ENCODE results near the gene SHB. TPM values are rescaled to one million over a fixed set of nuclear protein-coding genes. Genes with fewer than 3 reads are reported as not detected.

The SHB gene
- total RNA-seq, 4 donors from 2014 or later, result 18.4 to 27.5 (median 22.0) TPM

DNA sequence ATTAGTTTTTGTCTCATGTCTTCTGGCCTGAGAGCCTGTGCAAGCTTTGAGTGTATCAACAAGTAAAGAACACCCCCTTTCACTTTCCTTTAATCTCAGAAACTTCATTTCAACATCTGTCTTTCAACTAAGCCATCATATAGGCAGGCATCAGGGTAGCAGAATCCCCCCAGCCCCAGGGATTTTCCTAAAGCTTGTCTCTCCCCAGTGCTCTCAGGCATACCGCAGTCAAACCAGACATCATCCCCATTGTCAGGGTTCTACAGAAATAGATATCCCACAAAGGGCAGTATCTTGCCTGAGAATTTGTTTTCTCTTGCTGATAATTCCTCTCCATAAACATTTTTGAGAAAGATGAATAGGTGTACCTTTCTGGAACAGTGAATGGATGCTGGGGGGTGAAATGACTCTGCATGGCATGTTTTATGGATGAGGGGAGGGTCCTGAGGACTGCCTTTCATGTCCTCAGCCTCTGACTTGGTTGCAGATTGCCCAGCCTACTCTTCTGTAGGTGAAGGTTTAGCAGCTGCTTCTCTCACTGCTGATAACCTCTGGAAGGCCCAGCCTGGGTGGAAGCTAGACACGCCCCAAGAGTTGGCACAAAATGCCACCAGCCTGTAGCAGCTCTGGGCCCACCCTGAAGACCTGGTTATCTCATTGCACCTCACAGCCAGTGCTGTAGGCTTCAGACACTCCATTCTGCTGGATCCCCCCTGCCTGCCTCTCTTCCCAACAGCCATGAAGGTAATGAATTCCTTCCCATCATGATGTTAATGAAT lies 20.5 kb upstream of the SHB start:
- Histone ChIP-seq H3K27me3 (no peaks in the 10 kb centered on the region), H3K36me3 (no peaks in the 10 kb centered on the region), H3K9me3 (no peaks in the 10 kb centered on the region), H3K27ac (no peak overlapping the region), H3K4me3 (replicated peaks in 1 of 3) (no peak overlapping the region), H3K4me1 (no peaks in the 10 kb centered on the region)
- no peak for DNase-seq
- intact Hi-C loops (cut with DNase I), result loop anchor here (5.0 to 10.0 kb wide), 3 partner anchors 72 to 265 kb away; no protein-coding TSS in a partner anchor
- TF ChIP-seq POLR2A (IDR thresholded peaks at IDR 0.05), result no peak
- TF ChIP-seq, protein P1, sequence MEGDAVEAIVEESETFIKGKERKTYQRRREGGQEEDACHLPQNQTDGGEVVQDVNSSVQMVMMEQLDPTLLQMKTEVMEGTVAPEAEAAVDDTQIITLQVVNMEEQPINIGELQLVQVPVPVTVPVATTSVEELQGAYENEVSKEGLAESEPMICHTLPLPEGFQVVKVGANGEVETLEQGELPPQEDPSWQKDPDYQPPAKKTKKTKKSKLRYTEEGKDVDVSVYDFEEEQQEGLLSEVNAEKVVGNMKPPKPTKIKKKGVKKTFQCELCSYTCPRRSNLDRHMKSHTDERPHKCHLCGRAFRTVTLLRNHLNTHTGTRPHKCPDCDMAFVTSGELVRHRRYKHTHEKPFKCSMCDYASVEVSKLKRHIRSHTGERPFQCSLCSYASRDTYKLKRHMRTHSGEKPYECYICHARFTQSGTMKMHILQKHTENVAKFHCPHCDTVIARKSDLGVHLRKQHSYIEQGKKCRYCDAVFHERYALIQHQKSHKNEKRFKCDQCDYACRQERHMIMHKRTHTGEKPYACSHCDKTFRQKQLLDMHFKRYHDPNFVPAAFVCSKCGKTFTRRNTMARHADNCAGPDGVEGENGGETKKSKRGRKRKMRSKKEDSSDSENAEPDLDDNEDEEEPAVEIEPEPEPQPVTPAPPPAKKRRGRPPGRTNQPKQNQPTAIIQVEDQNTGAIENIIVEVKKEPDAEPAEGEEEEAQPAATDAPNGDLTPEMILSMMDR (IDR thresholded peaks at IDR 0.05), result no peak
- 95 to 100% methylated on average over 2 of the region's 2 CpGs for WGBS, 2 donors

DNA sequence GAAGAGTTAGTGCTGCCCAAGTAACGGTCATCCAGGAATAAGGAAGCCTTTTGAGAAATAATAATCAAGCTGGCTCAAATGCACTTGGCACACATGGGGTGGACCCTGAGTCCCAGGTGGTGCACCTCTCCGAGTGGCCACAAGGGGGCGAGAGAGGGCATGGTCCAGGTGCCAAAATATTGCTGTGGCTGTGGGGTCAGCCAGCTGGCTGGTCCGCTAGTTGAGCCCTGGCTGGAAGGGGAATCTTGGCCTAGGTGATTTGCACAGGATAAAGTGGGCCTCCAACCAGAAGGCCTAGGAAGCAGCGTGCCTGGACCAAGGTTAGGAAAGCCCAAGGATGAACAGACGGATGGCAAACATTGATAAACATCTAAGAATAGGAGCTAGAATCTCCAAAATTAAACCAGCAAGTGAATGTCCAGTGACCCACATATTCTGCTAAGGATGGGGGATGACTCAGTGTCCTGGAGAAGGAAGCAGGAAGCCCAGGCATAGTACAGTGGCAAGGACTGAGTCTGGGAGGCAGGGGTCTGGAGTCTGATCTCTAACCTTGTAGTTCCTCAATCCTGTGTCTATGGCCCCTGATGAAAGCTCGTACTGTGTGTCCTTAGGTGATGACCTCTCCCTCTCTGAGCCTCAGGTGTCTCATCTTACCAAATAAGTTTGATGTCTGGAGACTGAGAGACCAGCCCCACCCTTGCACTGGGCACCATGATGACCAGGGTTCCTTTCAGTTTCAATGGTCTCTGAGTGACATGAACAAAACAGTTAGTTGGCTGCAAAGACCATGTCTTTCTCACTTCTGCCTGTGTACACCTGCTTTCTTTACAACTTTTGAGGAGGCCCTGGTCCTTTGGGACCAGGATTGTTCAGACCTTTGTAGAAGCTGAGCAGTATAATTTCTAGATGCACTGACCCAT lies 19.2 kb upstream of the SHB start:
- intact Hi-C loops (cut with DNase I), result loop anchor here (5.0 to 10.0 kb wide), 2 partner anchors 71 to 267 kb away; no protein-coding TSS in a partner anchor
- Histone ChIP-seq H3K4me3 (replicated peaks in 1 of 3) (no peak overlapping the region), H3K9me3 (no peaks in the 10 kb centered on the region), H3K4me1 (no peaks in the 10 kb centered on the region), H3K27me3 (no peaks in the 10 kb centered on the region), H3K36me3 (no peaks in the 10 kb centered on the region), H3K27ac (no peak overlapping the region)
- WGBS, 2 donors, result 32 to 34% methylated on average over 7 of the region's 7 CpGs
- peak; percentile 73 to 79 for DNase-seq
- TF ChIP-seq, protein P1 (IDR thresholded peaks at IDR 0.05), result peak; percentile 87 to 97 (median 92)
- no peak for TF ChIP-seq POLR2A (IDR thresholded peaks at IDR 0.05)

DNA sequence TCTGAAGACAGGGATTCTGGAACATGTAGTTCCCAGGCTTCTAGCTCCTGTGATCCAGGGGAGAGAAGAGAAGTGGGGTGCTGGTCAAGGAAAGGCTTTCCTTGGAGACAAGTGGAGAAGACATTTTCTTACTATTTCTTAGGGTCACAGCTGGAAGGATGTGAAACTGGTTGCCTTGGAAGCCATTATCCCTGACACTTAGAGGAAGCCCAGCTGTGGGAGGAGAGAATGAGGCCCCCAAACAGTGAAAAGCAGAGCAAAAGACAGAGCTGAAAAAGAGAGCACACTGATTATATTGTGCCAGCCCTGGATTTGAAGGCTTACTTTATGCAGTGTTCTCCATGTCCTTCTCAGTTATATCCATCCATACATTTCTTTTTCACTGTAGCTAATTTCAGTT lies 17.5 kb upstream of the SHB start:
- intact Hi-C loops (cut with DNase I), result loop anchor here (5.0 to 10.0 kb wide), 2 partner anchors 69 to 268 kb away; no protein-coding TSS in a partner anchor
- H3K4me3 ChIP-seq (replicated peaks in 1 of 3), result no peak overlapping the region
- no peaks in the 10 kb centered on the region for H3K36me3 ChIP-seq
- H3K27me3 ChIP-seq, result no peaks in the 10 kb centered on the region
- H3K27ac ChIP-seq, result no peak overlapping the region
- H3K4me1 ChIP-seq, result no peaks in the 10 kb centered on the region
- DNase-seq, result no peak
- no peaks in the 10 kb centered on the region for H3K9me3 ChIP-seq
- TF ChIP-seq, protein P1 (IDR thresholded peaks at IDR 0.05), result no peak
- TF ChIP-seq POLR2A (IDR thresholded peaks at IDR 0.05), result no peak

DNA sequence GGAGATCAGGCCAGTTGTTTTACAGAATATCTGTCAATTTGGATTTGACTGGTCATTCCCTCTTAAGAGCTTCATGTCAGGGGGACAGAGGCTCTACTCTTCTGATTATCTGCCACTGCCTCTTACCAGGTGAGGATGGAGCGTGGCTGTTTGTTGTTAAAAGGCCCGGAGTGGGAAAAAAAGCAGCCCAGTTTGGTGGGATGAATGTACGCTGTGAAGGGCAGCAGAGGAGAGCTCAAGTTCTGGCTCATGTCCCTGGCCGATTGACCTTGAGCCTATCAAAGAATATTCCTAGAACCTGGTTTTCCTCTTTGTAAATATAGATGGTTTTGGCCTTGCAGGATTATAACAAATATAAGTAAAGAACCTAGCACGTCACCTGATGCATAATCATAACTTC lies 16.3 kb upstream of the SHB start:
- H3K4me1 ChIP-seq, result no peaks in the 10 kb centered on the region
- H3K27ac ChIP-seq, result no peak overlapping the region
- intact Hi-C loops (cut with DNase I), result loop anchor here (5.0 to 10.0 kb wide), 2 partner anchors 68 to 269 kb away; no protein-coding TSS in a partner anchor
- no peaks in the 10 kb centered on the region for H3K36me3 ChIP-seq
- TF ChIP-seq POLR2A (IDR thresholded peaks at IDR 0.05), result no peak
- TF ChIP-seq, protein P1 (IDR thresholded peaks at IDR 0.05), result no peak
- whole genome bisulfite sequencing, 2 donors, result 90 to 92% methylated on average over 5 of the region's 5 CpGs
- no peak for DNase-seq
- no peak overlapping the region for H3K4me3 ChIP-seq (replicated peaks in 1 of 3)
- H3K27me3 ChIP-seq, result no peaks in the 10 kb centered on the region
- no peaks in the 10 kb centered on the region for H3K9me3 ChIP-seq

Data from thyroid gland (tissue), 4 donors.